GM18499 (cell line): Measurements from ENCODE around the gene HESX1.

ENCODE experiments used
- ATAC-seq: cut with Tn5 transposase; IDR thresholded peaks from one replicate; pipeline ENCODE4 v1.9.1; 2021; ENCODE audit warnings: moderate number of reproducible peaks; ENCODE audit not compliant: insufficient read depth, unreplicated experiment

HESX1 gene

DNA sequence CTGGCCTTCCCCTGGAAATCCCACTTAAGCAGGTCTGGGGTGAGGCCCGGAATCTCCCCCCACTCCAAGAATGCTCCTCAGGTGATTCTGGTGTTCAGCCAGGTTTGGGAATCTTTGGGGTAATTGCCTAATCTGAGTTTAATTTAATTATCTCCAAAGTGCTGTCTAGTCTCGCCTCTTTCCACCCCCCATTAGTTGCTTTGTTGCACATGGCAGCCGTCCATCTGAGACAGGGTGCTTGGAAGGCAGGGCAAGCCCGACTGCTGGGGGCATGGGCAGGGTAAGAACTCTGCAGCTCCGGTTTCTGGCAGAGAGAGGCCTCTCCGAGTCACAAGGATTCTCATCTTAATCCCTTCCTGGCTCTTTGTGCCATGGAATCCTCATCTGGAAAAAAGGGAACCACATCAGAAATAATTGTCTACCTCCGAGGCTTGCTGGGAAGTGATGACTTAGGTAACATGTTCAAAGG, 49.6 kb downstream of the HESX1 start:
- ATAC-seq, result no peak
